Activated CD4-positive, alpha-beta memory T cell treated with anti-CD3 and anti-CD28 coated beads for 36 hours (primary cell): ENCODE measurements around the gene EMD. TPM values are rescaled to one million over a fixed set of nuclear protein-coding genes. Genes with fewer than 3 reads are reported as not detected.

Experiments
- CTCF ChIA-PET: fragments of 350-600 bp; sonication (Branson Sonifier 250); formaldehyde crosslinking; loops from one replicate; lab custom pipeline; 2021; ENCODE audit warnings: antibody characterized with exemption, inconsistent platforms; lab: Charles Lee
- POLR2A ChIA-PET: fragments of 350-600 bp; sonication (Branson Sonifier 250); formaldehyde crosslinking; loops from one replicate; lab custom pipeline; 2021; ENCODE audit warnings: antibody characterized with exemption; lab: Charles Lee
- DNase-seq: peaks from one replicate; pipeline ENCODE4 v3.0.0-alpha.2; 2020
- H3K27ac Mint-ChIP-seq: one replicate; pipeline ENCODE4 v1.8.0; 2021; ENCODE audit warnings: mixed read lengths
- H3K27me3 Mint-ChIP-seq: one replicate; pipeline ENCODE4 v1.8.0; 2021; ENCODE audit warnings: mixed read lengths
- H3K36me3 Mint-ChIP-seq: one replicate; pipeline ENCODE4 v1.8.0; 2021; ENCODE audit warnings: mixed read lengths
- H3K4me1 Mint-ChIP-seq: one replicate; pipeline ENCODE4 v1.8.0; 2021; ENCODE audit warnings: low read depth, mixed read lengths
- H3K4me3 Mint-ChIP-seq: one replicate; pipeline ENCODE4 v1.8.0; 2021; ENCODE audit warnings: mild to moderate bottlenecking, mixed read lengths
- H3K9me3 Mint-ChIP-seq: one replicate; pipeline ENCODE4 v1.8.0; 2021; ENCODE audit warnings: mixed read lengths
- intact Hi-C: fragments of 100-400 bp; cut with micrococcal nuclease; formaldehyde crosslinking; loops from one replicate; pipeline ENCODE4 v1.15.1; 2023
- total RNA-seq, 2 experiments: library from RNA; stranded (reverse); gene quantifications; one replicate each; pipeline ENCODE4 v1.2.3, GENCODE V29; 2021

The EMD gene
- total RNA-seq, 2 experiments from 2014 or later = 75.8 to 79.1 TPM

GRCh38 chrX:154349979-154350378 lies 29.1 kb upstream of the EMD start:
- H3K27me3 Mint-ChIP-seq = no peaks in the 10 kb centered on the region
- H3K9me3 Mint-ChIP-seq = no peaks in the 10 kb centered on the region
- no peak overlapping the region for H3K27ac Mint-ChIP-seq
- peaks cover 15% of the 10 kb centered on the region for H3K36me3 Mint-ChIP-seq
- intact Hi-C loops = no loop called here
- POLR2A ChIA-PET = interaction anchor here (1.0 to 1.6 kb wide), 2 partner anchors 12 to 34 kb away, joined by 3 to 4 read pairs; no protein-coding TSS in a partner anchor
- CTCF ChIA-PET = no interaction called here
- peaks cover 40% of the 10 kb centered on the region for H3K4me1 Mint-ChIP-seq
- no peak overlapping the region for H3K4me3 Mint-ChIP-seq
- no peak for DNase-seq

GRCh38 chrX:154350429-154351182 lies 28.5 kb upstream of the EMD start:
- Mint-ChIP-seq H3K4me1 (peaks cover 40% of the 10 kb centered on the region), H3K4me3 (no peak overlapping the region), H3K9me3 (no peaks in the 10 kb centered on the region), H3K27ac (no peak overlapping the region), H3K27me3 (no peaks in the 10 kb centered on the region), H3K36me3 (peaks cover 15% of the 10 kb centered on the region)
- DNase-seq = no peak
- CTCF ChIA-PET = no interaction called here
- intact Hi-C loops = no loop called here
- POLR2A ChIA-PET = interaction anchor here (1.0 kb wide), 1 partner anchor 11 kb away, joined by 3 read pairs; no protein-coding TSS in a partner anchor

GRCh38 chrX:154351183-154352011 lies 27.7 kb upstream of the EMD start:
- H3K27me3 Mint-ChIP-seq = no peaks in the 10 kb centered on the region
- H3K27ac Mint-ChIP-seq = peak overlapping the region; percentile 79
- peaks cover 44% of the 10 kb centered on the region for H3K4me1 Mint-ChIP-seq
- DNase-seq = no peak
- no peaks in the 10 kb centered on the region for H3K9me3 Mint-ChIP-seq
- ChIA-PET CTCF (no interaction called here), POLR2A (interaction anchor here (1.0 to 1.5 kb wide), 2 partner anchors 11 to 17 kb away, joined by 3 to 4 read pairs; no protein-coding TSS in a partner anchor)
- peaks cover 17% of the 10 kb centered on the region for H3K36me3 Mint-ChIP-seq
- intact Hi-C loops = no loop called here
- H3K4me3 Mint-ChIP-seq = no peak overlapping the region

GRCh38 chrX:154352012-154352401 lies 27.1 kb upstream of the EMD start:
- Mint-ChIP-seq H3K27ac (peak overlapping the region; percentile 79), H3K4me1 (peaks cover 45% of the 10 kb centered on the region), H3K36me3 (peaks cover 18% of the 10 kb centered on the region), H3K4me3 (no peak overlapping the region), H3K27me3 (no peaks in the 10 kb centered on the region), H3K9me3 (no peaks in the 10 kb centered on the region)
- ChIA-PET CTCF (no interaction called here), POLR2A (interaction anchor here (1.5 kb wide), 1 partner anchor 17 kb away, joined by 4 read pairs; no protein-coding TSS in a partner anchor)
- intact Hi-C loops = no loop called here
- DNase-seq = no peak

- Mint-ChIP-seq H3K4me1 (peaks cover 44% of the 10 kb centered on the region), H3K4me3 (no peak overlapping the region), H3K36me3 (peaks cover 19% of the 10 kb centered on the region), H3K27ac (peak overlapping the region; percentile 72), H3K9me3 (no peaks in the 10 kb centered on the region), H3K27me3 (no peaks in the 10 kb centered on the region)
- no peak for DNase-seq
- POLR2A ChIA-PET = interaction anchor here (1.5 kb wide), 1 partner anchor 16 kb away, joined by 4 read pairs; no protein-coding TSS in a partner anchor
- intact Hi-C loops = no loop called here
- CTCF ChIA-PET = no interaction called here
Measured at GRCh38 chrX:154352466-154352865, 26.6 kb upstream of the EMD start.

- Mint-ChIP-seq H3K4me1 (peaks cover 43% of the 10 kb centered on the region), H3K4me3 (no peak overlapping the region), H3K27ac (no peak overlapping the region), H3K36me3 (peaks cover 21% of the 10 kb centered on the region), H3K27me3 (no peaks in the 10 kb centered on the region), H3K9me3 (no peaks in the 10 kb centered on the region)
- POLR2A ChIA-PET = no interaction called here
- intact Hi-C loops = no loop called here
- CTCF ChIA-PET = no interaction called here
- DNase-seq = no peak
Measured at GRCh38 chrX:154353172-154353843, 25.8 kb upstream of the EMD start.

- Mint-ChIP-seq H3K9me3 (no peaks in the 10 kb centered on the region), H3K4me3 (no peak overlapping the region), H3K27me3 (no peaks in the 10 kb centered on the region), H3K27ac (no peak overlapping the region), H3K4me1 (peaks cover 47% of the 10 kb centered on the region), H3K36me3 (peaks cover 25% of the 10 kb centered on the region)
- intact Hi-C loops = no loop called here
- ChIA-PET CTCF (no interaction called here), POLR2A (no interaction called here)
- no peak for DNase-seq
Measured at GRCh38 chrX:154354013-154354412, 25.1 kb upstream of the EMD start.

- intact Hi-C loops = no loop called here
Measured at GRCh38 chrX:154354516-154354915, 24.6 kb upstream of the EMD start.

GRCh38 chrX:154355094-154355775 lies 23.9 kb upstream of the EMD start:
- no peak for DNase-seq
- CTCF ChIA-PET = no interaction called here
- POLR2A ChIA-PET = no interaction called here
- no peak overlapping the region for H3K4me3 Mint-ChIP-seq
- intact Hi-C loops = no loop called here
- H3K27me3 Mint-ChIP-seq = no peaks in the 10 kb centered on the region
- peaks cover 43% of the 10 kb centered on the region for H3K4me1 Mint-ChIP-seq
- no peak overlapping the region for H3K27ac Mint-ChIP-seq
- H3K9me3 Mint-ChIP-seq = no peaks in the 10 kb centered on the region
- peaks cover 23% of the 10 kb centered on the region for H3K36me3 Mint-ChIP-seq

More at GRCh38 chrX:154354516-154354915, 24.6 kb upstream of the EMD start:
- ChIA-PET CTCF (no interaction called here), POLR2A (no interaction called here)
- no peak overlapping the region for H3K4me3 Mint-ChIP-seq
- no peaks in the 10 kb centered on the region for H3K9me3 Mint-ChIP-seq
- H3K4me1 Mint-ChIP-seq = peaks cover 47% of the 10 kb centered on the region
- no peak for DNase-seq
- peaks cover 23% of the 10 kb centered on the region for H3K36me3 Mint-ChIP-seq
- no peaks in the 10 kb centered on the region for H3K27me3 Mint-ChIP-seq
- H3K27ac Mint-ChIP-seq = no peak overlapping the region

- intact Hi-C loops = no loop called here
- Mint-ChIP-seq H3K4me1 (peaks cover 42% of the 10 kb centered on the region), H3K4me3 (no peak overlapping the region), H3K36me3 (peaks cover 26% of the 10 kb centered on the region), H3K27me3 (no peaks in the 10 kb centered on the region), H3K9me3 (no peaks in the 10 kb centered on the region), H3K27ac (no peak overlapping the region)
- ChIA-PET POLR2A (no interaction called here), CTCF (no interaction called here)
- DNase-seq = no peak
Measured at GRCh38 chrX:154355776-154356140, 23.3 kb upstream of the EMD start.

- POLR2A ChIA-PET = no interaction called here
- intact Hi-C loops = no loop called here
- Mint-ChIP-seq H3K36me3 (peaks cover 25% of the 10 kb centered on the region), H3K27ac (peak overlapping the region; percentile 54), H3K9me3 (no peaks in the 10 kb centered on the region), H3K4me1 (peaks cover 40% of the 10 kb centered on the region), H3K4me3 (no peak overlapping the region), H3K27me3 (no peaks in the 10 kb centered on the region)
- CTCF ChIA-PET = no interaction called here
- no peak for DNase-seq
Measured at GRCh38 chrX:154356596-154356995, 22.5 kb upstream of the EMD start.
